ENCODE data around the gene TMEM63C. TPM values are rescaled to one million over a fixed set of nuclear protein-coding genes. Genes with fewer than 3 reads are reported as not detected.

The TMEM63C gene
- total RNA-seq, 1 experiment from 2014 or later = 5.7 TPM

DNA sequence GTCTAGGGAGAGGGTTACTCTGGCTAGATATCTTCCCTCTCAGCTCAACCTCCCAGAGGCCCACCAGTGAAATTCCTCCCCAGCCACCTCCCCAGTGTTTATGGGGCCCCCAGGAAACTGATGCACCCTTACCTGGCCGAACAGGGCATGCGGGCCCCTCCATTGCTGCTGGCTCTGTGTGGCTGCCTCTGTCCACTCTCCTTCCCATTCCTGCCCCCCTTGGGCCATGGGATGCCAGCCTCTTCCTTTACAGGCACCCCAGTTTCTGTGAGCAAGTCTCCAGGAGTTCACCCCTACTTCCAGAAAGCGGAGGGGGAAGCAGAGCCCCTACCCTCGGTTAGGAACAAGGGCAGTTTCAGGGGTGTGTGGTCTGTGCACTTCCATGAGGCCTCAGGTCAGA lies 20.6 kb upstream of the TMEM63C start:
- H3K4me3 ChIP-seq (replicated peaks in 1 of 2; ENCODE audit: low read depth in 1 of 2, low read length in 2 of 2) = no peak overlapping the region
- H3K9me3 ChIP-seq (ENCODE audit: control insufficient read depth in 1 of 2, insufficient read depth in 1 of 2, low read depth in 1 of 2, low read length in 2 of 2) = no peaks in the 10 kb centered on the region
- POLR2A ChIA-PET = no interaction called here
- no peaks in the 10 kb centered on the region for H3K9me2 ChIP-seq (ENCODE audit: insufficient read depth)
- intact Hi-C loops (cut with micrococcal nuclease) = no loop called here
- no peak overlapping the region for H3K4me2 ChIP-seq (ENCODE audit: low read length)
- no peaks in the 10 kb centered on the region for H3K79me2 ChIP-seq (ENCODE audit: insufficient read depth, low read length)
- no peaks in the 10 kb centered on the region for H4K20me1 ChIP-seq (ENCODE audit: insufficient read depth)
- H3K27me3 ChIP-seq (ENCODE audit: insufficient read depth, low read length) = no peaks in the 10 kb centered on the region
- H3K4me1 ChIP-seq (ENCODE audit: control insufficient read depth in 1 of 2, insufficient read depth in 2 of 2, low read length in 2 of 2) = peaks cover 9 to 16% of the 10 kb centered on the region in 2 experiments; a peak in 3 of 4 replicates
- DNase-seq (ENCODE audit: low read depth, low spot score) (no peak), ATAC-seq (no peak)
- H3K9ac ChIP-seq (ENCODE audit: low read length) = no peak overlapping the region
- no peaks in the 10 kb centered on the region for H3K36me3 ChIP-seq (ENCODE audit: control insufficient read depth in 1 of 2, insufficient read depth in 2 of 2, low read length in 2 of 2)
- H3K27ac ChIP-seq (ENCODE audit: low read depth, low read length) = no peak overlapping the region
- CTCF ChIA-PET = no interaction called here
- RAD21 ChIA-PET (ENCODE audit: low non-redundant PET in 1 of 2, low total read pairs in 2 of 2, uncharacterized antibody in 2 of 2, unreplicated experiment in 2 of 2) = no interaction called here
- no peak overlapping the region for H2AFZ ChIP-seq (ENCODE audit: low read depth, low read length, poor library complexity, severe bottlenecking)
- no peak for TF ChIP-seq ZNF274 (IDR thresholded peaks at IDR 0.05; ENCODE audit: low read depth, low read length)
- no peak for TF ChIP-seq SP1 (IDR thresholded peaks at IDR 0.05; ENCODE audit: low read depth)
- TF ChIP-seq TCF7L2 (IDR thresholded peaks at IDR 0.05; ENCODE audit: borderline replicate concordance, extremely low read depth, insufficient read depth, insufficient read length) = no peak
- TF ChIP-seq CBX3 (IDR thresholded peaks at IDR 0.05; ENCODE audit: low read depth) = no peak
- TF ChIP-seq FOSL1 (IDR thresholded peaks at IDR 0.05; ENCODE audit: low read depth) = no peak
- TF ChIP-seq RAD21 (IDR thresholded peaks at IDR 0.05; ENCODE audit: low read depth) = no peak
- TF ChIP-seq POLR2AphosphoS5 (IDR thresholded peaks at IDR 0.05; ENCODE audit: low read depth, low read length) = no peak
- BruUV-seq (replicated peaks) = no TSS peak

DNA sequence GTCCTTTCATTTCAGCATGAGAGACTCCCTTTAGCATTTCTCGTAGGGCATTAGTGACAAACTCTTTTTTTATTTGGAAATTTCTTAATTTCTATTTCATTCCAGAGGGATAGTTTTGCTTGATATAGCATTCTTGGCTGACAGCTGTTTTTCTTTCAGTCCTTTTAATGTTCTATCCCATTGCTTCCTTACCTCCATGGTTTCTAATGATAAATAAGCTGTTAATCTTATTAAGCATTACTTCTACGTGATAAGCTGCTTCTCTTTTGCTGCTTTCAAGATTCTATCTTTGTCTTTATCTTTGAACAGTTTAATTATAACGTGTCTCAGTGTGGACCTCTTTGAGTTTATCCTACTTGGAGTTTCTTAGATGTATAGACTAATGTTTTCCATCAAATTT lies 11.6 kb upstream of the TMEM63C start:
- DNase-seq (ENCODE audit: low read depth, low spot score) = no peak
- POLR2A ChIA-PET = no interaction called here

More for the DNA sequence above, 11.6 kb upstream of the TMEM63C start:
- no TSS peak for BruUV-seq (replicated peaks)
- peaks cover 0 to 3% of the 10 kb centered on the region in 2 experiments; a peak in 1 of 4 replicates for H3K9me3 ChIP-seq (ENCODE audit: control insufficient read depth in 1 of 2, insufficient read depth in 1 of 2, low read depth in 1 of 2, low read length in 2 of 2)
- intact Hi-C loops (cut with micrococcal nuclease) = no loop called here
- ATAC-seq = no peak
- TF ChIP-seq RAD21 (IDR thresholded peaks at IDR 0.05; ENCODE audit: low read depth) (no peak), CBX3 (IDR thresholded peaks at IDR 0.05; ENCODE audit: low read depth) (peak; percentile 68; the same call in 1 of the 2 replicates)
- no peak overlapping the region for H3K4me3 ChIP-seq (replicated peaks in 1 of 2; ENCODE audit: low read depth in 1 of 2, low read length in 2 of 2)
- CTCF ChIA-PET = no interaction called here
- no peaks in the 10 kb centered on the region for H3K79me2 ChIP-seq (ENCODE audit: insufficient read depth, low read length)
- H4K20me1 ChIP-seq (ENCODE audit: insufficient read depth) = no peaks in the 10 kb centered on the region
- no peak overlapping the region for H3K4me2 ChIP-seq (ENCODE audit: low read length)
- H3K9me2 ChIP-seq (ENCODE audit: insufficient read depth) = no peaks in the 10 kb centered on the region
- RAD21 ChIA-PET (ENCODE audit: low non-redundant PET in 1 of 2, low total read pairs in 2 of 2, uncharacterized antibody in 2 of 2, unreplicated experiment in 2 of 2) = no interaction called here
- no peak overlapping the region for H2AFZ ChIP-seq (ENCODE audit: low read depth, low read length, poor library complexity, severe bottlenecking)
- H3K36me3 ChIP-seq (ENCODE audit: control insufficient read depth in 1 of 2, insufficient read depth in 2 of 2, low read length in 2 of 2) = no peaks in the 10 kb centered on the region
- H3K4me1 ChIP-seq (ENCODE audit: control insufficient read depth in 1 of 2, insufficient read depth in 2 of 2, low read length in 2 of 2) = peaks cover 0 to 4% of the 10 kb centered on the region in 2 experiments; a peak in 2 of 4 replicates
- H3K27ac ChIP-seq (ENCODE audit: low read depth, low read length) = no peak overlapping the region
- no peaks in the 10 kb centered on the region for H3K27me3 ChIP-seq (ENCODE audit: insufficient read depth, low read length)
- H3K9ac ChIP-seq (ENCODE audit: low read length) = no peak overlapping the region

Data from HCT116 (cell line).